Stimulated activated CD8-positive, alpha-beta memory T cell treated with anti-CD3 and anti-CD28 coated beads, Interleukin-4, amount 100 ng/mL, for 1 hour (primary cell): ENCODE measurements around the gene RFPL1.
"Not testable (repeated sequence)": the region's sequence is repeated elsewhere in the genome, so short reads cannot be mapped to it uniquely, and the experiment has no call there.

Experiments
- DNase-seq, 2 donors: peaks; one replicate each; pipeline ENCODE4 v3.0.0-alpha.2; 2020; ENCODE audit warnings: low read depth in 2 of 2, low spot score in 1 of 2

RFPL1 gene

GRCh38 chr22:29438283-29438682 lies at the start of gene RFPL1:
RFPL1 (plus strand) TSS chr22:29438583.
- not testable (repeated sequence) for DNase-seq

- DNase-seq, result no peak
Observed at GRCh38 chr22:29388759-29389090, 49.7 kb upstream of the RFPL1 start.

GRCh38 chr22:29390270-29390669 lies 48.1 kb upstream of the RFPL1 start:
- DNase-seq, result no peak

GRCh38 chr22:29391546-29391945 lies 46.8 kb upstream of the RFPL1 start:
- no peak for DNase-seq

GRCh38 chr22:29393019-29393608 lies 45.3 kb upstream of the RFPL1 start:
- no peak for DNase-seq

- peak; percentile 28 to 49 for DNase-seq
Observed at GRCh38 chr22:29394931-29395581, 43.3 kb upstream of the RFPL1 start.

- DNase-seq, result no peak
Observed at GRCh38 chr22:29396126-29396525, 42.3 kb upstream of the RFPL1 start.

- DNase-seq, result no peak
Observed at GRCh38 chr22:29397791-29398190, 40.6 kb upstream of the RFPL1 start.

GRCh38 chr22:29400576-29400975 lies 37.8 kb upstream of the RFPL1 start:
- DNase-seq, result no peak

- DNase-seq, result not testable (repeated sequence)
Observed at GRCh38 chr22:29401538-29401937, 36.8 kb upstream of the RFPL1 start.

GRCh38 chr22:29408940-29409339 lies 29.4 kb upstream of the RFPL1 start:
- no peak for DNase-seq

- DNase-seq, result not testable (repeated sequence)
Observed at GRCh38 chr22:29411569-29412211, 26.7 kb upstream of the RFPL1 start.

- DNase-seq, result not testable (repeated sequence)
Observed at GRCh38 chr22:29412772-29413171, 25.6 kb upstream of the RFPL1 start.

GRCh38 chr22:29414951-29415591 lies 23.3 kb upstream of the RFPL1 start:
- peak; percentile 9 to 24 for DNase-seq

GRCh38 chr22:29418704-29419103 lies 19.7 kb upstream of the RFPL1 start:
- DNase-seq, result not testable (repeated sequence)

GRCh38 chr22:29426476-29426875 lies 11.9 kb upstream of the RFPL1 start:
- no peak for DNase-seq

GRCh38 chr22:29427176-29427760 lies 11.1 kb upstream of the RFPL1 start:
- DNase-seq, result no peak

- DNase-seq, result no peak
Observed at GRCh38 chr22:29431986-29432385, 6.4 kb upstream of the RFPL1 start.

- DNase-seq, result no peak
Observed at GRCh38 chr22:29433856-29434255, 4.5 kb upstream of the RFPL1 start.

GRCh38 chr22:29434288-29434687 lies 4.1 kb upstream of the RFPL1 start:
- no peak for DNase-seq

- DNase-seq, result no peak
Observed at GRCh38 chr22:29435236-29436136, 2.9 kb upstream of the RFPL1 start.
